HCT116 (cell line): ENCODE data around the gene HS6ST1. TPM values are rescaled to one million over a fixed set of nuclear protein-coding genes. Genes with fewer than 3 reads are reported as not detected.

Experiments
- ATAC-seq: fragments of 200-7000 bp; cut with Tn5 transposase; 2 replicates; pipeline ENCODE4 v1.9.1; 2020; ENCODE audit warnings: mild to moderate bottlenecking, moderate library complexity
- BruUV-seq: library from RNA; stranded (reverse); fragments of 400-500 nt; replicated peaks from 2 replicates; lab custom pipeline; 2021; lab: Mats Ljungman, UMichigan
- CTCF ChIA-PET: fragments of 300-600 bp; sonication (Branson Sonifier 250); formaldehyde crosslinking; loops from one replicate; lab custom pipeline; 2021; ENCODE audit warnings: antibody characterized with exemption; lab: Charles Lee
- POLR2A ChIA-PET: fragments of 300-600, 350-600 bp; sonication (Branson Sonifier 250); formaldehyde crosslinking; loops from one replicate; lab custom pipeline; 2021; ENCODE audit warnings: antibody characterized with exemption; lab: Charles Lee
- RAD21 ChIA-PET, 2 experiments: fragments of 300-600 bp; sonication (Branson Sonifier 250); formaldehyde crosslinking; loops; one replicate each; lab custom pipeline; 2023; ENCODE audit warnings: low total read pairs in 2 of 2; ENCODE audit not compliant: uncharacterized antibody in 2 of 2, unreplicated experiment in 2 of 2, low non-redundant PET in 1 of 2; lab: Charles Lee
- DNase-seq: peaks from one replicate; pipeline ENCODE4 v3.0.0-alpha.2; 2010; ENCODE audit warnings: low read depth, low spot score
- H2AFZ ChIP-seq: fragments of 200-600 bp; shearing (Covaris generic), sonication (generic); 2 replicates; pipeline ENCODE4 v1.6.1; 2017; ENCODE audit warnings: low read depth, mixed run types, mixed read lengths, antibody characterized with exemption, low read length; ENCODE audit not compliant: poor library complexity, severe bottlenecking
- H3K27ac ChIP-seq: 2 replicates; pipeline ENCODE4 v1.5.1; 2012; ENCODE audit warnings: low read depth, low read length
- H3K27me3 ChIP-seq: fragments of 200-600 bp; sonication (generic); 2 replicates; pipeline ENCODE4 v1.6.1; 2016; ENCODE audit warnings: mixed run types, low read length, mixed read lengths; ENCODE audit not compliant: insufficient read depth
- H3K36me3 ChIP-seq, 2 experiments: fragments of 200-500 bp in 1 of 2; fragments of 200-600 bp in 1 of 2; sonication (Bioruptor generic) in 1 of 2; sonication (generic) in 1 of 2; 2 replicates each; pipeline versions ENCODE4 v1.5.1 to v1.6.1; 2014 to 2016; ENCODE audit warnings: low read length in 2 of 2, inconsistent platforms in 1 of 2, mixed read lengths in 1 of 2, mixed run types in 1 of 2; ENCODE audit not compliant: insufficient read depth in 2 of 2, control insufficient read depth in 1 of 2
- H3K4me1 ChIP-seq, 2 experiments: fragments of 200-600 bp in 1 of 2; sonication (generic) in 1 of 2; 2 replicates each; pipeline versions ENCODE4 v1.5.1 to v1.6.1; 2012 to 2017; ENCODE audit warnings: low read length in 2 of 2, inconsistent platforms in 1 of 2, mild to moderate bottlenecking in 1 of 2, mixed read lengths in 1 of 2, mixed run types in 1 of 2, moderate library complexity in 1 of 2; ENCODE audit not compliant: insufficient read depth in 2 of 2, control insufficient read depth in 1 of 2
- H3K4me2 ChIP-seq: fragments of 200-600 bp; sonication (generic); 2 replicates; pipeline ENCODE4 v1.6.1; 2017; ENCODE audit warnings: mixed run types, low read length, mixed read lengths
- H3K4me3 ChIP-seq, 2 experiments: fragments of 200-600 bp in 1 of 2; sonication (generic) in 1 of 2; replicated peaks in 1 of 2; 2 replicates each; pipeline ENCODE4 v1.5.1; 2011 to 2016; ENCODE audit warnings: low read length in 2 of 2, control low read depth in 1 of 2, low read depth in 1 of 2, mild to moderate bottlenecking in 1 of 2, mixed read lengths in 1 of 2, mixed run types in 1 of 2
- H3K79me2 ChIP-seq: fragments of 200-600 bp; sonication (generic); 2 replicates; pipeline ENCODE4 v1.6.1; 2017; ENCODE audit warnings: mild to moderate bottlenecking, mixed run types, low read length, moderate library complexity, mixed read lengths; ENCODE audit not compliant: insufficient read depth
- H3K9ac ChIP-seq: fragments of 200-600 bp; sonication (generic); 2 replicates; pipeline ENCODE4 v1.6.1; 2016; ENCODE audit warnings: low read length, mixed read lengths
- H3K9me2 ChIP-seq: fragments of 200-600 bp; sonication (generic), shearing (Covaris generic); 2 replicates; pipeline ENCODE4 v1.6.1; 2017; ENCODE audit warnings: mixed run types, mild to moderate bottlenecking, moderate library complexity; ENCODE audit not compliant: insufficient read depth
- H3K9me3 ChIP-seq, 2 experiments: fragments of 200-500 bp in 1 of 2; fragments of 200-600 bp in 1 of 2; sonication (Bioruptor generic) in 1 of 2; sonication (generic) in 1 of 2; 2 replicates each; pipeline ENCODE4 v1.6.1; 2014 to 2017; ENCODE audit warnings: low read length in 2 of 2, mixed read lengths in 2 of 2, inconsistent platforms in 1 of 2, low read depth in 1 of 2, mild to moderate bottlenecking in 1 of 2, mixed run types in 1 of 2, moderate library complexity in 1 of 2; ENCODE audit not compliant: control insufficient read depth in 1 of 2, insufficient read depth in 1 of 2
- H4K20me1 ChIP-seq: fragments of 200-600 bp; sonication (generic), shearing (Covaris generic); 2 replicates; pipeline ENCODE4 v1.6.1; 2017; ENCODE audit warnings: mixed run types, mild to moderate bottlenecking, moderate library complexity; ENCODE audit not compliant: insufficient read depth
- ATF3 ChIP-seq: IDR thresholded peaks from 2 replicates; pipeline ENCODE4 v1.6.1; 2012
- CBX3 ChIP-seq: IDR thresholded peaks from 2 replicates; pipeline ENCODE4 v1.6.1; 2012; ENCODE audit warnings: low read depth
- EGR1 ChIP-seq: IDR thresholded peaks from 2 replicates; pipeline ENCODE4 v1.6.1; 2012; ENCODE audit warnings: low read depth
- ELF1 ChIP-seq: IDR thresholded peaks from 2 replicates; pipeline ENCODE4 v1.6.1; 2012; ENCODE audit warnings: low read depth, borderline replicate concordance
- EZH2 ChIP-seq: fragments of 200-600 bp; sonication (generic); IDR thresholded peaks from 2 replicates; pipeline ENCODE4 v1.6.1; 2017; ENCODE audit warnings: antibody characterized with exemption, mixed run types
- FOSL1 ChIP-seq: IDR thresholded peaks from 2 replicates; pipeline ENCODE4 v1.6.1; 2012; ENCODE audit warnings: low read depth
- JUND ChIP-seq: IDR thresholded peaks from 2 replicates; pipeline ENCODE4 v1.6.1; 2012
- POLR2A ChIP-seq: IDR thresholded peaks from 2 replicates; pipeline ENCODE4 v1.7.0; 2011; ENCODE audit warnings: borderline replicate concordance; ENCODE audit not compliant: insufficient read depth, insufficient read length; ENCODE audit errors: extremely low read depth
- RAD21 ChIP-seq: IDR thresholded peaks from 2 replicates; pipeline ENCODE4 v1.6.1; 2012; ENCODE audit warnings: low read depth, mild to moderate bottlenecking
- SIN3A ChIP-seq: IDR thresholded peaks from 2 replicates; pipeline ENCODE4 v1.6.1; 2012; ENCODE audit warnings: low read depth
- SRF ChIP-seq: IDR thresholded peaks from 2 replicates; pipeline ENCODE4 v1.6.1; 2012; ENCODE audit warnings: low read depth
- TCF7L2 ChIP-seq: IDR thresholded peaks from 2 replicates; pipeline ENCODE4 v1.7.0; 2011; ENCODE audit warnings: borderline replicate concordance, inconsistent platforms; ENCODE audit not compliant: insufficient read depth, insufficient read length; ENCODE audit errors: extremely low read depth
- ZBTB33 ChIP-seq: IDR thresholded peaks from 2 replicates; pipeline ENCODE4 v1.6.1; 2011; ENCODE audit warnings: mild to moderate bottlenecking, low read length, moderate library complexity; ENCODE audit not compliant: insufficient replicate concordance; ENCODE audit errors: extremely low read depth
- ZFX ChIP-seq: fragments of 450-650 bp; IDR thresholded peaks from 2 replicates; pipeline ENCODE4 v1.6.1; 2017
- ZNF274 ChIP-seq: fragments of 200-500 bp; sonication (Bioruptor generic); IDR thresholded peaks from 2 replicates; pipeline ENCODE4 v1.6.1; 2014; ENCODE audit warnings: mild to moderate bottlenecking, low read depth, low read length, inconsistent platforms
- intact Hi-C: fragments of 100-400 bp; cut with micrococcal nuclease; formaldehyde crosslinking; loops from 2 replicates; pipeline ENCODE4 v1.10.0; 2022
- total RNA-seq: library from RNA; stranded (reverse); gene quantifications from one replicate; pipeline ENCODE4 v1.2.1, GENCODE V29; 2021; ENCODE audit not compliant: unreplicated experiment
- TF ChIP-seq, protein P1 (sequence below): IDR thresholded peaks from 2 replicates; pipeline ENCODE4 v1.6.1; 2012; ENCODE audit warnings: low read depth

The HS6ST1 gene
- total RNA-seq, 1 experiment from 2014 or later, result 35.0 TPM

DNA sequence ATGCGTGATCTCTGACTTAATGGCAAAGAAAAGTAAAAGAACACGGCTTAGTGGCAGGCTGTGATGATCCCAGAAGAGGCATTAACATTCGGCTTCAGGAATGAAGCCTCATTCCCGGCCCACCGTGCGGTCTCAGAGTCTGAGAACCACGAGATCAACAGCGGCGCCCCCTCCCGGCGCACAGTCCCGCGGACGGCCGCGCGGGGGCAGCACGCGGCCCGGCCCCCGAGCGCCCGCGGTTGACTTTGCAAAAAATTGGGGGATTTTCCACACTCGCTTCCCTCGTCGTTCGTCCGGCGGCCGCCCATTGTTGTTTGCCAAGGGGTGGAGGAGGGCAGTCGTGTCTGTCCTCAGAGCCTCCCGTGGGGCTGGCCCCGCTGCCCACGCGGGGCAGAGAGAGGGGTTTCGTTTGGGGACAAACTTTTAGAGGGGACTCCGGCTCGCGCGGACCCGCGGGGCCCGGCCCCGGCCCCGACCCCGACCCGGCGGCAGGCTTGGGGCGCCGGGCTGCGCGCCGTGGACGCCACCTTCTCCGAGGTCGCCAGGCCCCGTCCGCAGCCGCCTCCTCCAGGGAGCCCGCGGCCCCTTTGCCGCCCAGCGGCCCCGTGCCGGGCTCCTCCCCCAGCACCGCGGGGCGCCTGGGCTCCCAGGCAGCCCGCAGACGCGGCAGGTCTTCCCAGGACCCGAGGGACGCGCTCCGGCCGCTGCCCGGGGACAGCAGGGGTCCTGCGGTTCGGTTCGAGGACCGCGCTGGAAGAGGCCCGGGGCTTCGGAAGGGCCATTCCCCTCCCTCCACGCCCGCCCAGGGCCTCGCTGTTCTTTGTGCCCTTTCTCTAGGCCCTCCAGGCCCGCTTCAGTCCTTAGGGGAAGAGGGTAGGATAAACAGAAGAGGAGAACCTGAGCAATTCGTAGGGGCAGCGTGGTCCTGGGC, 3.4 kb upstream of the HS6ST1 start (continued):
- TF ChIP-seq EZH2, result no peak
- no peak for TF ChIP-seq POLR2A
- TF ChIP-seq EGR1, result no peak
- TF ChIP-seq ELF1, result no peak
- peak; percentile 42; the same call in 1 of the 2 replicates for TF ChIP-seq ZFX
- TF ChIP-seq FOSL1, result no peak

GRCh38 chr2:128320906-128321771, 2.5 kb upstream of the HS6ST1 start:
- no peaks in the 10 kb centered on the region for H3K27me3 ChIP-seq
- ATAC-seq (peak; percentile 1; the same call in 1 of the 2 replicates), DNase-seq (no peak)
- peak overlapping the region in 1 of 2 experiments; percentile 63; a peak in 2 of 4 replicates for H3K4me3 ChIP-seq
- peaks cover 6% of the 10 kb centered on the region; the same call in 1 of the 2 replicates for H4K20me1 ChIP-seq
- peak overlapping the region; percentile 90 for H3K4me2 ChIP-seq
- peak overlapping the region; percentile 16; the same call in 1 of the 2 replicates for H3K9ac ChIP-seq
- peaks cover 7 to 26% of the 10 kb centered on the region in 2 experiments; a peak in 3 of 4 replicates for H3K4me1 ChIP-seq
- H3K9me3 ChIP-seq, result no peaks in the 10 kb centered on the region
- RAD21 ChIA-PET, result no interaction called here
- POLR2A ChIA-PET, result no interaction called here
- intact Hi-C loops, result loop anchor here (5.0 kb wide), 1 partner anchor 1601 kb away; no protein-coding TSS in a partner anchor
- H3K79me2 ChIP-seq, result peaks cover 17% of the 10 kb centered on the region
- no peaks in the 10 kb centered on the region for H3K9me2 ChIP-seq
- H3K27ac ChIP-seq, result no peak overlapping the region
- H2AFZ ChIP-seq, result peak overlapping the region; percentile 48
- CTCF ChIA-PET, result interaction anchor here (0.8 kb wide), 1 partner anchor 12 kb away, joined by 3 read pairs; no protein-coding TSS in a partner anchor
- no TSS peak for BruUV-seq
- H3K36me3 ChIP-seq, result 0 out of 4 replicates have a peak, but pooled peaks cover 0 to 6% of the 10 kb centered on the region in 2 experiments
- TF ChIP-seq, protein P1, sequence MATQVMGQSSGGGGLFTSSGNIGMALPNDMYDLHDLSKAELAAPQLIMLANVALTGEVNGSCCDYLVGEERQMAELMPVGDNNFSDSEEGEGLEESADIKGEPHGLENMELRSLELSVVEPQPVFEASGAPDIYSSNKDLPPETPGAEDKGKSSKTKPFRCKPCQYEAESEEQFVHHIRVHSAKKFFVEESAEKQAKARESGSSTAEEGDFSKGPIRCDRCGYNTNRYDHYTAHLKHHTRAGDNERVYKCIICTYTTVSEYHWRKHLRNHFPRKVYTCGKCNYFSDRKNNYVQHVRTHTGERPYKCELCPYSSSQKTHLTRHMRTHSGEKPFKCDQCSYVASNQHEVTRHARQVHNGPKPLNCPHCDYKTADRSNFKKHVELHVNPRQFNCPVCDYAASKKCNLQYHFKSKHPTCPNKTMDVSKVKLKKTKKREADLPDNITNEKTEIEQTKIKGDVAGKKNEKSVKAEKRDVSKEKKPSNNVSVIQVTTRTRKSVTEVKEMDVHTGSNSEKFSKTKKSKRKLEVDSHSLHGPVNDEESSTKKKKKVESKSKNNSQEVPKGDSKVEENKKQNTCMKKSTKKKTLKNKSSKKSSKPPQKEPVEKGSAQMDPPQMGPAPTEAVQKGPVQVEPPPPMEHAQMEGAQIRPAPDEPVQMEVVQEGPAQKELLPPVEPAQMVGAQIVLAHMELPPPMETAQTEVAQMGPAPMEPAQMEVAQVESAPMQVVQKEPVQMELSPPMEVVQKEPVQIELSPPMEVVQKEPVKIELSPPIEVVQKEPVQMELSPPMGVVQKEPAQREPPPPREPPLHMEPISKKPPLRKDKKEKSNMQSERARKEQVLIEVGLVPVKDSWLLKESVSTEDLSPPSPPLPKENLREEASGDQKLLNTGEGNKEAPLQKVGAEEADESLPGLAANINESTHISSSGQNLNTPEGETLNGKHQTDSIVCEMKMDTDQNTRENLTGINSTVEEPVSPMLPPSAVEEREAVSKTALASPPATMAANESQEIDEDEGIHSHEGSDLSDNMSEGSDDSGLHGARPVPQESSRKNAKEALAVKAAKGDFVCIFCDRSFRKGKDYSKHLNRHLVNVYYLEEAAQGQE, result no peak
- TF ChIP-seq RAD21 (no peak), ZBTB33 (no peak), SRF (no peak), JUND (no peak), CBX3 (no peak), EZH2 (no peak), ZNF274 (no peak), ATF3 (no peak), FOSL1 (no peak), POLR2A (no peak), SIN3A (no peak), TCF7L2 (no peak)
